Suprapubic skin (tissue), 4 donors: ENCODE measurements around the gene LRMDA.

ENCODE experiments used
- CTCF ChIP-seq, 2 donors: fragments of 200-600 bp in 1 of 2; fragments of 450-650 bp in 1 of 2; sonication (generic) in 1 of 2; IDR thresholded peaks; one replicate each; pipeline ENCODE4 v1.5.1; 2016 to 2019; ENCODE audit warnings: antibody characterized with exemption in 2 of 2, mild to moderate bottlenecking in 1 of 2, moderate library complexity in 1 of 2
- EP300 ChIP-seq: sonication (generic); formaldehyde crosslinking; IDR thresholded peaks from one replicate; pipeline ENCODE4 v1.6.1; 2017; ENCODE audit warnings: antibody characterized with exemption
- POLR2A ChIP-seq, 2 donors: fragments of 450-650 bp; IDR thresholded peaks; one replicate each; pipeline ENCODE4 v1.6.1; 2017; ENCODE audit warnings: antibody characterized with exemption in 2 of 2, mild to moderate bottlenecking in 2 of 2, moderate library complexity in 2 of 2
- POLR2AphosphoS5 ChIP-seq, 3 donors: sonication (generic); formaldehyde crosslinking; IDR thresholded peaks; one replicate each; pipeline ENCODE4 v1.6.1; 2017; ENCODE audit warnings: antibody characterized with exemption in 3 of 3

GRCh38 chr10:75424571-75424970, 6.9 kb upstream of the LRMDA start:
- TF ChIP-seq EP300: no peak
- no peak for TF ChIP-seq CTCF (IDR thresholded peaks at IDR 0.05)
- no peak for TF ChIP-seq POLR2AphosphoS5 (IDR thresholded peaks at IDR 0.05)
- no peak for TF ChIP-seq POLR2A (IDR thresholded peaks at IDR 0.05)
